Cardiac septum (tissue), 1 donor: ENCODE data around the gene COBL. TPM values are rescaled to one million over a fixed set of nuclear protein-coding genes. Genes with fewer than 3 reads are reported as not detected.

ENCODE experiments used
- DNase-seq: peaks from one replicate; pipeline ENCODE4 v3.0.0-alpha.2; 2020; ENCODE audit warnings: low spot score
- intact Hi-C: fragments of 100-400 bp; cut with DNase I; formaldehyde crosslinking; loops from one replicate; pipeline ENCODE4 v1.14.0; 2022
- total RNA-seq: library from RNA; stranded (reverse); fragmentation: NEBNext Ultra II Directional; extraction: Animal tissue kit (Norgen Biotek cat#: 25700); gene quantifications from one replicate; pipeline ENCODE4 v1.2.1, GENCODE V29; 2021
- donor health status: DM: no; HTN: no; CAD: no.

The COBL gene
- total RNA-seq, 1 donor from 2014 or later = 109 TPM

- no peak for DNase-seq
- intact Hi-C loops = loop anchor here (2.0 to 5.0 kb wide), 2 partner anchors 55 to 95 kb away; partner anchors contain the start of gene COBL
Measured at GRCh38 chr7:51261950-51262795, 54.4 kb downstream of the COBL start.

- intact Hi-C loops = loop anchor here (2.0 to 5.0 kb wide), 2 partner anchors 56 to 96 kb away; partner anchors contain the start of gene COBL
- no peak for DNase-seq
Measured at GRCh38 chr7:51261117-51261835, 55.3 kb downstream of the COBL start.

GRCh38 chr7:51260516-51260915 lies 56.1 kb downstream of the COBL start:
- no peak for DNase-seq
- intact Hi-C loops = loop anchor here (2.0 to 5.0 kb wide), 2 partner anchors 56 to 97 kb away; partner anchors contain the start of gene COBL

- intact Hi-C loops = loop anchor here (2.0 to 5.0 kb wide), 2 partner anchors 57 to 98 kb away; partner anchors contain the start of gene COBL
- DNase-seq = no peak
Measured at GRCh38 chr7:51259766-51260165, 56.8 kb downstream of the COBL start.

- no peak for DNase-seq
- intact Hi-C loops = no loop called here
Measured at GRCh38 chr7:51256916-51257315, 59.7 kb downstream of the COBL start.

- no peak for DNase-seq
- intact Hi-C loops = no loop called here
Measured at GRCh38 chr7:51256209-51256781, 60.3 kb downstream of the COBL start.

GRCh38 chr7:51255536-51256208 lies 60.9 kb downstream of the COBL start:
- intact Hi-C loops = no loop called here
- no peak for DNase-seq

- no peak for DNase-seq
- intact Hi-C loops = no loop called here
Measured at GRCh38 chr7:51255036-51255435, 61.6 kb downstream of the COBL start.

GRCh38 chr7:51253157-51253556 lies 63.5 kb downstream of the COBL start:
- DNase-seq = no peak
- intact Hi-C loops = no loop called here

GRCh38 chr7:51251290-51251689 lies 65.3 kb downstream of the COBL start:
- intact Hi-C loops = no loop called here
- DNase-seq = no peak

- intact Hi-C loops = no loop called here
- DNase-seq = no peak
Measured at GRCh38 chr7:51250512-51250911, 66.1 kb downstream of the COBL start.

GRCh38 chr7:51249991-51250390 lies 66.6 kb downstream of the COBL start:
- no peak for DNase-seq
- intact Hi-C loops = loop anchor here (5.0 kb wide), 1 partner anchor 63 kb away; no protein-coding TSS in a partner anchor

GRCh38 chr7:51249187-51249945 lies 67.2 kb downstream of the COBL start:
- intact Hi-C loops = loop anchor here (5.0 kb wide), 1 partner anchor 62 kb away; no protein-coding TSS in a partner anchor
- no peak for DNase-seq

- peak; percentile 90 for DNase-seq
- intact Hi-C loops = loop anchor here (5.0 kb wide), 1 partner anchor 59 kb away; no protein-coding TSS in a partner anchor
Measured at GRCh38 chr7:51246258-51247245, 70.1 kb downstream of the COBL start.

- intact Hi-C loops = loop anchor here (5.0 kb wide), 1 partner anchor 58 kb away; no protein-coding TSS in a partner anchor
Measured at GRCh38 chr7:51244885-51245284, 71.7 kb downstream of the COBL start.

GRCh38 chr7:51244053-51244452 lies 72.6 kb downstream of the COBL start:
- DNase-seq = no peak
- intact Hi-C loops = no loop called here

More at GRCh38 chr7:51244885-51245284, 71.7 kb downstream of the COBL start:
- DNase-seq = no peak

GRCh38 chr7:51243631-51244030 lies 73.0 kb downstream of the COBL start:
- DNase-seq = no peak
- intact Hi-C loops = no loop called here
